ENCODE data around the gene OXNAD1. TPM values are rescaled to one million over a fixed set of nuclear protein-coding genes. Genes with fewer than 3 reads are reported as not detected.

The OXNAD1 gene
- total RNA-seq, 1 experiment from 2014 or later = 6.6 TPM

- Histone ChIP-seq H3K36me3 (ENCODE audit: control insufficient read depth, insufficient read depth, low read length) (no peaks in the 10 kb centered on the region), H3K4me3 (ENCODE audit: low read depth in 2 of 2, low read length in 2 of 2) (no peak overlapping the region), H3K27ac (ENCODE audit: low read length) (no peak overlapping the region), H3K27me3 (ENCODE audit: control insufficient read depth, insufficient read depth, low read length) (no peaks in the 10 kb centered on the region), H3K9me3 (ENCODE audit: control insufficient read depth, insufficient read depth, low read depth, low read length) (no peaks in the 10 kb centered on the region), H3K4me1 (ENCODE audit: control insufficient read depth, insufficient read depth, low read length) (no peaks in the 10 kb centered on the region)
- no peak for DNase-seq (ENCODE audit: low read depth, low spot score)
- no peak for ATAC-seq
- no TSS peak for BruUV-seq (replicated peaks)
- ChIA-PET POLR2A (no interaction called here), CTCF (no interaction called here)
- in situ Hi-C loops (cut with HindIII; ENCODE audit: low pct_unique_long_range_greater_than_20kb, low sequenced_read_pairs) (no loop called here), intact Hi-C loops (cut with micrococcal nuclease; ENCODE audit: unreplicated experiment) (no loop called here)
- TF ChIP-seq, protein P1, sequence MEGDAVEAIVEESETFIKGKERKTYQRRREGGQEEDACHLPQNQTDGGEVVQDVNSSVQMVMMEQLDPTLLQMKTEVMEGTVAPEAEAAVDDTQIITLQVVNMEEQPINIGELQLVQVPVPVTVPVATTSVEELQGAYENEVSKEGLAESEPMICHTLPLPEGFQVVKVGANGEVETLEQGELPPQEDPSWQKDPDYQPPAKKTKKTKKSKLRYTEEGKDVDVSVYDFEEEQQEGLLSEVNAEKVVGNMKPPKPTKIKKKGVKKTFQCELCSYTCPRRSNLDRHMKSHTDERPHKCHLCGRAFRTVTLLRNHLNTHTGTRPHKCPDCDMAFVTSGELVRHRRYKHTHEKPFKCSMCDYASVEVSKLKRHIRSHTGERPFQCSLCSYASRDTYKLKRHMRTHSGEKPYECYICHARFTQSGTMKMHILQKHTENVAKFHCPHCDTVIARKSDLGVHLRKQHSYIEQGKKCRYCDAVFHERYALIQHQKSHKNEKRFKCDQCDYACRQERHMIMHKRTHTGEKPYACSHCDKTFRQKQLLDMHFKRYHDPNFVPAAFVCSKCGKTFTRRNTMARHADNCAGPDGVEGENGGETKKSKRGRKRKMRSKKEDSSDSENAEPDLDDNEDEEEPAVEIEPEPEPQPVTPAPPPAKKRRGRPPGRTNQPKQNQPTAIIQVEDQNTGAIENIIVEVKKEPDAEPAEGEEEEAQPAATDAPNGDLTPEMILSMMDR (IDR thresholded peaks at IDR 0.05) = no peak
- TF ChIP-seq REST (IDR thresholded peaks at IDR 0.05; ENCODE audit: insufficient read depth in 1 of 2, low read depth in 2 of 2, low read length in 1 of 2) (no peak), SIN3A (IDR thresholded peaks at IDR 0.05; ENCODE audit: borderline replicate concordance, insufficient read depth, low read depth, low read length) (no peak), POLR2AphosphoS5 (IDR thresholded peaks at IDR 0.05; ENCODE audit: low read depth, low read length) (no peak), TCF7L2 (IDR thresholded peaks at IDR 0.05; ENCODE audit: low read depth, low read length) (no peak)
These were observed 23.7 kb downstream of the OXNAD1 start for GRCh38 chr3:16288664-16289063.

DNA sequence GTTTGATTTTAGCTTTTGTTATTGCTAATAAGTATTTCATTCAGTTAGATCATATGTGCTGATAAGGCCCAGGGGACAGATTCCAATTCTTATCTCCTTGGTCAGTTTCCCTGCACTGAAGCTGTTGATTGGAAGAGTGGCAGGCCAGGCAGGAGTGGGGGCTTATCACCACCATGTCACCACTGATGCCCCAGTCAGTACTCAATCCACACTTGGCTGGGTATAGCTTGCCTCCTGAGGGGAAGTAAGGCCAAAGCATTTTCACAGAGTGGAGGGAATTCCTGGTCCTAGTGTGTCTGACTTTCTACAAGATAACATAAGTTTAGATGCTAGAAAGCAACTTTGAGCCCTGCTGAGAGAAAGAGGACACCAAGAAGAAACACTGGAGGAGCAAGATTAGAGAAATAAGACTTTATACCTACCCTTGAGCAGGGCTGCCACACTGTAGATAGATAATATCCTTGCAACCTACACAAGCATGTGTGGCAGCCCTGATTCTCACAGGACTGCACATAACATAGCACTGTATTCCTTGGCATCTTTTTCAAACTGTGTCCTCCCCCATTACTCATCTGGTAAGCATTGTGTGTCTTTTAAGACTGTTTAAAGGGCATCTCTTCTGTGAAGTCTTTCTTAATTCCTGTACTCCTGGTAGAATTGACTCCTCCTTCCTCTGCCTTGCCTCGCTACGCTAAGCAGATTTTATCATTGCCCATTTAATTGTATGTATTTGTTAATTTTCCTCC is 24.3 kb downstream of the OXNAD1 start:
- TF ChIP-seq, protein P1 (IDR thresholded peaks at IDR 0.05) = no peak
- no peak for TF ChIP-seq TCF7L2 (IDR thresholded peaks at IDR 0.05; ENCODE audit: low read depth, low read length)
- no peak for TF ChIP-seq POLR2AphosphoS5 (IDR thresholded peaks at IDR 0.05; ENCODE audit: low read depth, low read length)
- TF ChIP-seq SIN3A (IDR thresholded peaks at IDR 0.05; ENCODE audit: borderline replicate concordance, insufficient read depth, low read depth, low read length) = no peak
- no peak for TF ChIP-seq REST (IDR thresholded peaks at IDR 0.05; ENCODE audit: insufficient read depth in 1 of 2, low read depth in 2 of 2, low read length in 1 of 2)
- H3K27me3 ChIP-seq (ENCODE audit: control insufficient read depth, insufficient read depth, low read length) = no peaks in the 10 kb centered on the region
- H3K9me3 ChIP-seq (ENCODE audit: control insufficient read depth, insufficient read depth, low read depth, low read length) = no peaks in the 10 kb centered on the region
- no peaks in the 10 kb centered on the region for H3K36me3 ChIP-seq (ENCODE audit: control insufficient read depth, insufficient read depth, low read length)
- H3K4me3 ChIP-seq (ENCODE audit: low read depth in 2 of 2, low read length in 2 of 2) = no peak overlapping the region
- no peak overlapping the region for H3K27ac ChIP-seq (ENCODE audit: low read length)
- in situ Hi-C loops (cut with HindIII; ENCODE audit: low pct_unique_long_range_greater_than_20kb, low sequenced_read_pairs) (no loop called here), intact Hi-C loops (cut with micrococcal nuclease; ENCODE audit: unreplicated experiment) (no loop called here)
- no TSS peak for BruUV-seq (replicated peaks)
- DNase-seq (ENCODE audit: low read depth, low spot score) = no peak
- POLR2A ChIA-PET = no interaction called here
- no peaks in the 10 kb centered on the region for H3K4me1 ChIP-seq (ENCODE audit: control insufficient read depth, insufficient read depth, low read length)
- CTCF ChIA-PET = no interaction called here
- no peak for ATAC-seq
